K562 (cell line): ENCODE measurements around the gene NHS.

Experiments
- ELF1 ChIP-seq: fragments of 200-800 bp; sonication (Bioruptor generic); IDR thresholded peaks from 2 replicates; pipeline ENCODE4 v1.6.1; 2016; ENCODE audit warnings: missing genetic modification characterization, missing compliant biosample characterization
- EP300 ChIP-seq: IDR thresholded peaks from 2 replicates; pipeline ENCODE4 v1.6.1; 2012; ENCODE audit warnings: low read length, improper control_type of control experiment
- EZH2 ChIP-seq: IDR thresholded peaks from 2 replicates; pipeline ENCODE4 v1.6.1; 2012; ENCODE audit warnings: low read depth, mild to moderate bottlenecking, inconsistent platforms, low read length, borderline replicate concordance
- HSF4 ChIP-seq: fragments of 250-450 bp; sonication (Bioruptor Pico); IDR thresholded peaks from 2 replicates; pipeline ENCODE4 v2.1.2; 2022; ENCODE audit warnings: mild to moderate bottlenecking, moderate library complexity, borderline replicate concordance
- MBD2 ChIP-seq: sonication (generic); IDR thresholded peaks from 2 replicates; pipeline ENCODE4 v1.6.1; 2016; ENCODE audit warnings: low read depth, borderline replicate concordance
- NR2C1 ChIP-seq, 2 experiments: fragments of 450-650 bp; IDR thresholded peaks; 2 replicates each; pipeline ENCODE4 v1.6.1; 2017; ENCODE audit warnings: mild to moderate bottlenecking in 2 of 2, antibody characterized with exemption in 1 of 2, inconsistent platforms in 1 of 2, missing compliant biosample characterization in 1 of 2, missing genetic modification characterization in 1 of 2
- POLR2A ChIP-seq: fragments of 450-650 bp; conservative IDR thresholded peaks from 2 replicates; pipeline ENCODE4 v1.6.1; 2016

DNA sequence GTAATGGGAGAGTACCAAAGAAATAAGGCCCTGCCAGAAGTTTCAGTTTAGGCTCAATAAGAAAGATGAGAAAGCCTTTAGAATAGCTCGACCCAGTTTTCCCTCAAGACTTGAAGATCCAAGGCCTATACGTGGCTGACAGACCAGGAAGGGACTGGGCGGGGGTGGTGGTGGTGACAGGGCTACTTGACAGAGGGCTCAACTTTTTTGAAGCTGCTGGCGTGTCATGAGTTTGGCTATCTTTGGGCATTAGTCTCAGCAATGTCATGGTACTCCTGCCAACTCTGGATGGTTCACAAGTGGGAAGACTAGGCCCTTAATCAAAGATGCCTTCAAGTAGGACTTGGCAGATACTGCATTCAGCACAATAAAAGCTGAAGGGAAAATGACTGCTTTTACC is 262.2 kb downstream of the NHS start:
- TF ChIP-seq EP300 (no peak), MBD2 (no peak), EZH2 (no peak), NR2C1 (IDR thresholded peaks at IDR 0.05) (no peak), NR2C1 (tag; IDR thresholded peaks at IDR 0.05) (no peak), POLR2A (no peak), HSF4 (CRISPR knock-in tag) (no peak), ELF1 (tag) (no peak)
